Brain microvascular endothelial cell (primary cell): Measurements from ENCODE around the gene ZDHHC12.

ENCODE experiments used
- DNase-seq: peaks from one replicate; pipeline ENCODE4 v3.0.0-alpha.2; 2020
- H3K27ac ChIP-seq: fragments of 250-450 bp; sonication (Bioruptor Pico); 2 replicates; pipeline ENCODE4 v1.5.1; 2020; ENCODE audit warnings: mild to moderate bottlenecking, moderate library complexity
- H3K27me3 ChIP-seq: fragments of 250-450 bp; sonication (Bioruptor Pico); replicated peaks from 2 replicates; pipeline ENCODE4 v1.5.1; 2020; ENCODE audit warnings: mild to moderate bottlenecking
- H3K36me3 ChIP-seq: fragments of 250-450 bp; sonication (Bioruptor Pico); replicated peaks from 2 replicates; pipeline ENCODE4 v1.5.1; 2020; ENCODE audit warnings: mild to moderate bottlenecking
- H3K4me3 ChIP-seq: 2 replicates; pipeline ENCODE4 v1.5.1; 2011; ENCODE audit warnings: low read depth, mild to moderate bottlenecking, control low read depth, low read length, moderate library complexity
- CTCF ChIP-seq: IDR thresholded peaks from 2 replicates; pipeline ENCODE4 v1.5.1; 2011; ENCODE audit warnings: low read depth, mild to moderate bottlenecking, moderate library complexity, low read length, control low read depth, inconsistent platforms; ENCODE audit errors: missing control alignments
- in situ Hi-C: cut with HindIII; loops from 2 replicates; pipeline ENCODE4 v1.10.0; 2017; ENCODE audit warnings: low sequenced_read_pairs, low pct_ligation_motif_present

Gene ZDHHC12

GRCh38 chr9:128723866-128724743 is at the start of gene ZDHHC12:
TSS of gene ZDHHC12 (minus strand) at chr9:128724127. CDS start at chr9:128724093, 34 bp downstream.
- DNase-seq = peak; percentile 94
- H3K4me3 ChIP-seq = peak within 1 kb of the TSS; percentile 66
- no peak for TF ChIP-seq CTCF
- no peaks in the 10 kb centered on the region for H3K27me3 ChIP-seq
- in situ Hi-C loops = no loop called here
- no peak within 1 kb of the TSS for H3K27ac ChIP-seq
- no peaks in the 10 kb centered on the region for H3K36me3 ChIP-seq

GRCh38 chr9:128773049-128773448 is 49.1 kb upstream of the ZDHHC12 start:
- in situ Hi-C loops = no loop called here
- Histone ChIP-seq H3K36me3 (no peaks in the 10 kb centered on the region), H3K4me3 (no peak overlapping the region), H3K27me3 (no peaks in the 10 kb centered on the region), H3K27ac (no peak overlapping the region)
- DNase-seq = no peak
- TF ChIP-seq CTCF = no peak

- DNase-seq = peak; percentile 81
- Histone ChIP-seq H3K27ac (peak within 1 kb of the TSS; percentile 50), H3K27me3 (no peaks in the 10 kb centered on the region), H3K4me3 (peak within 1 kb of the TSS; percentile 99), H3K36me3 (no peaks in the 10 kb centered on the region)
- no peak for TF ChIP-seq CTCF
- in situ Hi-C loops = no loop called here
Measured at GRCh38 chr9:128771745-128772519, 48.0 kb upstream of the ZDHHC12 start, which contains the start of gene ZER1. TSS of gene ZER1 (minus strand) at chr9:128771927. CDS start at chr9:128755565, 16,362 bp downstream.

GRCh38 chr9:128771094-128771721 is 47.3 kb upstream of the ZDHHC12 start:
- no peak for TF ChIP-seq CTCF
- peak overlapping the region; percentile 50 for H3K27ac ChIP-seq
- in situ Hi-C loops = no loop called here
- H3K36me3 ChIP-seq = no peaks in the 10 kb centered on the region
- H3K27me3 ChIP-seq = no peaks in the 10 kb centered on the region
- DNase-seq = no peak
- H3K4me3 ChIP-seq = peak overlapping the region; percentile 99

- Histone ChIP-seq H3K4me3 (peak overlapping the region; percentile 99), H3K36me3 (no peaks in the 10 kb centered on the region), H3K27me3 (no peaks in the 10 kb centered on the region), H3K27ac (no peak overlapping the region)
- in situ Hi-C loops = no loop called here
- no peak for TF ChIP-seq CTCF
- no peak for DNase-seq
Measured at GRCh38 chr9:128770286-128771030, 46.5 kb upstream of the ZDHHC12 start.
